HG02981 (cell line): Measurements from ENCODE around the gene ITGB7.
"Not testable (repeated sequence)": the region's sequence is repeated elsewhere in the genome, so short reads cannot be mapped to it uniquely, and the experiment has no call there.

Experiments used
- ATAC-seq: cut with Tn5 transposase; IDR thresholded peaks from one replicate; pipeline ENCODE4 v1.9.1; 2021; ENCODE audit warnings: mild to moderate bottlenecking, moderate library complexity; ENCODE audit not compliant: unreplicated experiment

Gene ITGB7

DNA sequence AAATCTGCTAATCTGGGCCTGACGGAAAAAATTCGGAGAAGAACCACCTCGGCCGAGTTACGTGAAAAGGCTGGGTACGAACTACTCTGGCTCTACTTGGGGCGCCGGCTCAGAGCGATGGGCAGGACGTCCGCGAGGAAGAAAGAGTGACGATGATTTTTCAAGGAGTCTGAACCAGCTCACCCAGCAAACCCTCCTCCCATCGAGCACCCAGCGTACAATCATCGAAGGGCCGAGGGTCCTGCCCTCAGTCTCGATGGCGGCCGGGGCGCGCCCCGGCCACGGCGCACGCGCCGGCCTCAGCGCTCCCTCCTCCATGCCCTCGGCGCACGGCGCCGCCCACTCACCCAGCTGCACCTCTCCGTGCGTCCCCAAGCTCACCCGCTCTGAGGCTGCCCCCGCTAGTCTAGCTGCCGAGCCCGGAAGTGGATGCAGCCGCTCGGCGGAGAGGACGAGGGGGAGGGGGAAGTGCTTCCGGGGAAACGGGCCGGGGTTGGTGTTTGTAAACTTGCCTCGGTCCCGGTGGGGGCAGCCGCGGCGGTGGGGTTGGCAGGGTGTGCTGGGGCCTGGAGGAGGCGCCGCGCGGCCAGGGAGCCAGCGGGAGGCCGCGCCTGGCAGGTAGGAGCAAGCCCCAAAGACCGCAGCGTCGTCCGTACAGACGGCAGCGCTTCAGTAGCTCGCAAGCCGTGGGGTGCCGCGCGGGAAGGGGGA is 26.7 kb downstream of the ITGB7 start, which contains the start of the genes CSAD and ZNF740:
TSS of gene CSAD (minus strand) at position 706 of the 711 bp plus-strand sequence. CDS start 7,455 bp downstream, outside the sequence.
TSS of gene ZNF740 (plus strand) at position 503 of the 711 bp plus-strand sequence. CDS start 1,262 bp downstream, outside the sequence.
- peak; percentile 93 for ATAC-seq

DNA sequence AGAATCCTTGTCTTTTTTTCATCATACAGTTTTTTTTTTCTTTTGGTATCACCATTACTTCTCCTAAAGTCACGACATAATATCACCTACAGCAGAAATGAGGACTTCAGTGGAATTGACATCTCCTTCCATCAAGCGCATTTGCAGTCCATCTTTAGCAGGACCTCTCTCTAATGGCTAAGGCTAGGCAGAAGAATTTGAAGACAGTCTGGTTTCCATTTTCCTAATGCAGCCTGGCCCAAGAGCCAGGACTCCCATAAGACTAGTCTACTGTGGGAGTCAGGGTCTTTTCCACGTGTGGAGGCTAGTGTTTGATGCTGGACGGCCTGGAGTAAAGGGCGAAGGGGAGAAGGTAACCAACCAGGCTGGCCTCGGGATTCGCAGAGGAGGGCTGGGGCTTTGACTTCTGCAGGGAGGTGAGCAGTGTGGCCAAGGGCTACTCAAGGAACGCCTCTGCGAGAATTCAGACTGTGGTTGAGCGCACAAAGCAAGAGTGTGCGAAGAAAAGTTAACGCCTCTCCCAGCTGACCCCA is 27.3 kb downstream of the ITGB7 start:
- peak; percentile 3 for ATAC-seq

DNA sequence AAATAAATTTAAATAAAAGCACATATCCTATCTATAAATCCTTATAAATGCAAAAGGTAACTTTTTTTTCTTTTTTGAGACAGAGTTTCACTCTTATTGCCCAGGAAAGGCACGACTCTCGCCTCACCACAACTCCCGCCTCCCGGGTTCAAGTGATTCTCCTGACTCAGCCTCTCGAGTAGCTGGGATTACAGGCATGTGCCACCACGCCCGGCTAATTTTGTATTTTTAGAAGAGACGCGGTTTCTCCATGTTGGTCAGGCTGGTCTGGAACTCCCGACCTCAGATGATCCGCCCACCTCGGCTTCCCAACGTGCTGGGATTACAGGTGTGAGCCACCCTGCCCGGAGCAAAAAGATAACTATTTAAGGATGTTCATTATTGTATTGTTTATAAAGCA is 28.2 kb downstream of the ITGB7 start:
- ATAC-seq = not testable (repeated sequence)

DNA sequence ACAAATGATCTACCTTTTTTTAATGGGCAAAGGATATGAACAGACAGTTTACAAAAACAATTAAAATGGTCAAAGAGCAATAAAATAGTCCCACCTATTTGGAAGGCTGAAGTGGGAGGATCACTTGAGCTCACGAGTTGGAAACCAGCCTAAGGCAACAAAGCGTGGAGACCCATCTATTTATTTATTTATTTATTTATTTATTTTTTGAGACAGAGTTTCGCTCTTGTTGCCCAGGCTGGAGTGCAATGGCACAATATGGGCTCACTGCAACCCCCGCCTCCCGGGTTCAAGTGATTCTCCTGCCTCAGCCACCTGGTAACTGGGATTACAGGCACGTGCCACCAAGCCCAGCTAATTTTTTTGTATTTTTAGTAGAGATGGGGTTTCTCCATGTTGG is 29.6 kb downstream of the ITGB7 start:
- ATAC-seq = not testable (repeated sequence)

DNA sequence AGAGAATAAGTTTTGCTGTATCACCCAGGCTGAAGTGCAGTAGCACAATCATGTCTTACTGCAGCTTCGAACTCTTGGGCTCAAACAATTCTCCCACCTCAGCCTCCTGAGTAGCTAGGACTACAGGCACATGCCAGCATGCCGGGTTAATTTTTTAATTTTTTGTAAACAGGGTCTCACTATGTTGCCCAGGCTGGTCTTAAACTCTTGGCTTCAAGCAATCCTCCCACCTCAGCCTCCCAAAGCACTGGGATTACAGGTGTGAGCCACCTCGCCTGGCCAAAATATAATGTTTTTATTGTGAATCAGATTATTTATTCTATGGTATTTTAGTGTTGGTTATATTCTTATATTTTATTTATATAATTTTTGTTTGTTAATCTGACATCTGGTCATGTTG is 30.3 kb downstream of the ITGB7 start:
- no peak for ATAC-seq

DNA sequence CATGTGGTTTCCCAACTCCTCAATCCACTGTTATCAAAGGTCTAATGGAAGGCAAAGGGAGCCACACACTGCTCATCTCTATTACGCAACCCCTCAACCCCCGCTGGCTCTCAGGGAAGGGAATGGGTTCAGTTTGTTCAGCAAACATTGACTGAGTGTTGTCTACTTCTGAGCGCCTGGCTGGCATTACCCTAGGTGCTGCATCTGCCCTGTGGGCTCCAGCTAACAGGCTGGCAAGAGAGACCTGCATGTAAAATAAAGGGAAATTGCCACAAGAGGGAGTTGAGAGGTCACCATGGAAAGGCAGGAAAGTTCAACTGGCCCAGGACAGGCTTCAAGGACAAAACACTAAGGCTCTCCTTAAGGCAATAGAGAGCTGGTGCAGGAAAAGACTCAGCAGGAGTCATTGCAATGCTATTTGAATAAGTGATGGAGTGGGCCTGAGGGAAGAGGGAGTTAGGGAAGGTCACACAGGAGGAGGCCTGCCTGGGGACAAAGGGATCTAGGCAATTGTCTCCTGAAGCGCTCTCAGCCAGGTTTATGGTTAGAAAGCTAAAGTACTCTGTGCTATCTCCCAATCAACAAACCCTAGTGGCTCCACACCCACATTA is 32.1 kb downstream of the ITGB7 start:
- no peak for ATAC-seq

DNA sequence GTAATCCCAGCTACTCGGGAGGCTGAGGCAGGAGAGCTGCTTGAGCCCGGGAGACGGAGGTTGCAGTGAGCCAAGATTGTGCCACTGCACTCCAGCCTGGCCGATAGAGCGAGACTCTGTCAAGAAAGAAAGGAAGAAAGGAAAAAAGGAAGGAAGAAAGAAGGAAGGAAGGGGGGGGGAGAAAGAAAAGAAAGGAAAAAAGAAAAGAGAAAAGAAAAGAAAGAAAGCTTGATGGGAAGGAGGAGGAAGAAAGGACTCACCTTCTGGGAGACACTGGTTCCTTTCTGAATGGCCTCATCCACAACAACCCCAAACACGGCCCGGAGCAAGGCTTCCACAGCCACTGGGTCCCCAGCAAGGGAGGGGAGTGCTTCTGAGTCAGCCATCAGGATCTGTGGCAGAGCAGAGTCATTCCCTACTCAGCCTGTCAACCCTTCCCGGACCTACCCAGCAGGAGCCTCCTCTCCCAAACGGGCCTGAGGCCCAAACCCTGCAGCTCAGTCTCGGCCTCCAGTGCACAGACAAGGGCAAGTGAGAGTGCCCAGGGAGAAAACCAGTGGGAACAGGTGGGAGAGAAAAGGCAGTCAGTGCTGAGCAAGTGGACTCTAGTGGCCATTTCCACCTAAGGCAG is 33.9 kb downstream of the ITGB7 start:
- ATAC-seq = no peak

DNA sequence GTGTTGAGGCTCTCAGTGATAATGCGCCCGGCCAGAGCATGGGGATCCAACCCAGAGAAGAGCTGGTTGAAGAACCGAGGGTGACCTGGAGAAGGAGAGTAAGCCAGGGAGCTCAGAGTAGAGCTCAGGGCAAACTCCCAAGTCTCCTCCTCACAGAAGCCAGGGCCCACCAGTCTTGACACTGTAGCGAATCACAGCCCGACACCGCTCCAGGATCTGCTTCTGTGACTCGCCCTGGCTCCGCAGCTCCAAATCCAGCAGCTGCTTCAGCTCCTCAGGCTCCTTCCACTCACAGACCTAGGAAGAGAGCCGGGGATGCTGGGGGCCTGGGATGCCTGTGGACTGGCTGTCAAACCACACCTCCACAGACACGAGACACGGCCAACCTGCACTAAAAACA is 34.7 kb downstream of the ITGB7 start:
- ATAC-seq = no peak

DNA sequence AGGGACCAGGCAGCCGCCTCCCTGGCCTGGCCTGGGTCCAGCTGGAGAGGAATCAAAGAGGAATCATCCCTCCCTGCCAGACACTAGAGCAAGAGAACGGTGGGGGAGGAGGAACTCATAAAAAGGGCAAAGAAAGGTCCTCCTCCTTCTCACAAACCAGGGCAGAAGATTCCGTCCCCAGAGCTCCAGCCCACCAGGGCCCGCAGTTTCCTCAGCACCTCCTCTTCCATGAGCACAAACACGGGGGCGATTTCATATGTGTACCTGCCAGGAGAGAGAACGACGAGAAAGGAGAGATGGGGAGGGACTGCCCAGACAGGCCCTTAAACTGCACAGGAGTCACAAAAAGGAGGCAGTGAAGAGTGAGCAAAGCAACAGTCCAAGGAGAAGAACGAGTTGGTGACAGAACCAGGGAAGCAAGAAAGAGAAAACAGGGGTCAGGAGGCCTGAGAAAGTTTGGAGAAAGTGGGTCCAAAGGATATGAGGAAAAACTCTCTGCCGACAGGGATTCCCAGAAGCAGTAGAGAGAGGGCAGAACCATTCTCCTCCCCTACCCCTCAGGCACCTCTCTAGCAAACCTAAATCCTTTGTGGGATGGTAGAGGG is 35.2 kb downstream of the ITGB7 start:
- ATAC-seq = no peak

DNA sequence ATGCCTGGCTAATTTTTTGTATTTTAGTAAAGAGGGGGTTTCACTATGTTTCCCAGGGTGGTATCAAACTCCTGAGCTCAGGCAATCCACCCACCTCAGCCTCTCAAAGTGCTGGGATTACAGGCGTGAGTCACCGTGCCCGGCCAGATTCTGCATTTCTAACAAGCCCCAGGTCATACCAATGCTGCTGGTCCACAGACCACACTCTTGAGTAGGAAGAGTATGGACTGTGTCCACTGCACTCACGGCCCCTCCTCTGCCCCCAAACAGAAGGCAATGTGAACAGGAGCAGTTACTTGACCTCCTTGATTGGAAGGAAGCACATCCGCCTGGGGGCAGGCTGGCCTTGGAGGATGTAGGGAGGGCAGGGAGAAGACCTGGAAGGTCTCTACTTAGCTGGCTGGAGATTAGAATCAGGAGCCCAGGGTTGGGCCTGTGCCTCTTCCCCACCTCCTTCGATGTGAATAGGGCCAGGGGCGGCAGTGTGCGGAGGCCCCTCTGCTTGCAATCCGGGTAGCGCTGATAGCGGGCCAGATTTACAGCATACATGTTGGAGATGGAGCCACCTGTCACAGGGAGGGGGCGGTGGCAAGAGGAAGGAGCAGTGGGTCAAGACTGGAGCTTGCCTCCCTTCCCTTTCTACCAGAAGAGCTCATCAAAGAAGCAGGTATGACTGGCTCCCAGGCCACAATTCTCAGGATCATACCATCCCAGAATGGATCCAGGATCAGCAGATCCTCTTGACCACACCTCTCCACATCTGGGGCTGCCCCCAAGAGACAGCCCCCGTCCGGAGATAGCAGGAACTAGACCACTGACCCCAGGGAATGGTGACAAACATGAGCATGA is 36.0 kb downstream of the ITGB7 start:
- ATAC-seq = no peak

DNA sequence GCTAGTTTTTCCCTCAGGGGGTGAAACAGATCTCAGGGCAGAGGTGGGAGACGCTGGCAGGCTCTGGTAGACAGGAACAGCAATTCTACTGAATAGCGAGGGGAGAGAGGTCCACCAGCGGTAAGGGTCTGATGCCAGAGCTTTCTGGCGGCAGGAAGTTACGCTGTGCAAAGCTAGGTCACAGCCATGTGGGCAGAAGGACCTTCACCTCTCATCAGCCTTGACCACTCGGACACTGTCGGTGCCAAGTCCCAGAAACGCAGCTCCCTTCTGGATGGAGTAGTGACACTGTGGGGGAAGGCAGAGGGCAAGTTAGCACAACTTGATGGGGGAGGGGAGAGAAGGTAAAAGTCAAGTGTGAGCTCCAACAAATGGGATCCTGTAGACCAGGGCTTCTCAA is 36.8 kb downstream of the ITGB7 start:
- no peak for ATAC-seq

DNA sequence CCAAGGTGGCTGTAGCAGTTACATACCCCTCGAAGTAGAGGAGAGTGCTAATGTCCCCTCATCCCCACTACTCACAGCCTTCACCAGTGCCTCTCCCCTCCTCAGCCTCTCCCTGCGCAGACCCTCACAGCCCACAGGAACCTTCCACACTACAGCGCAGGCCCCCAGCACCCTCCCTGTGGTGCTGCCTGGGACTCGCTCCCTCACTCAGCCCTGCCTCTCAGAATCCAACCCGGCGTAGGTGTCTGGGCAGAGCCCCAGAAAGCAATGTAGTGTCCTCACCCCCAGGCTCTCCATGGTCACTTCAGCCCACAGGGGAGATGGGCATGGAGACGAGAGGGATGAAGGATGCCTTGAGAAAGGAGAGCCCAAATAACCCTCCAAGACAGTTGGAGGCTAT is 37.4 kb downstream of the ITGB7 start:
- ATAC-seq = no peak

DNA sequence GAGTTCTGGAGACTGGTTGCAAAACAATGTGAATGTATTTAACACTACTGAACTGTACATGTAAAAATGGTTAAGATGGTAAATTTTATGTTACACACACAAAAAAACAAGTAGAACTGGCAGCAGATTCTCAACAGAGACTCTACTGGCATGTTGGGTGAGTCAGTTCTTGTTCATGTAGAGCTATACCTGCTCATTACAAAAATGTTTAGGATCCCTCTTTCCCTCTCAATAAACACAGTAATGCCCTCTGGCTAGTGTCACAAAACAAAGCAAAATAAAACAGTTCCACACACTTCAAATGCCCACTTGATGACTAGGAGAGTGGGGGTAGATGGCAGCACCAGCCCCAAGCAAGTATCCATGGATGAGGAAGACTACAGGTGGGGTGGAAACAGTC is 40.2 kb downstream of the ITGB7 start:
- no peak for ATAC-seq

DNA sequence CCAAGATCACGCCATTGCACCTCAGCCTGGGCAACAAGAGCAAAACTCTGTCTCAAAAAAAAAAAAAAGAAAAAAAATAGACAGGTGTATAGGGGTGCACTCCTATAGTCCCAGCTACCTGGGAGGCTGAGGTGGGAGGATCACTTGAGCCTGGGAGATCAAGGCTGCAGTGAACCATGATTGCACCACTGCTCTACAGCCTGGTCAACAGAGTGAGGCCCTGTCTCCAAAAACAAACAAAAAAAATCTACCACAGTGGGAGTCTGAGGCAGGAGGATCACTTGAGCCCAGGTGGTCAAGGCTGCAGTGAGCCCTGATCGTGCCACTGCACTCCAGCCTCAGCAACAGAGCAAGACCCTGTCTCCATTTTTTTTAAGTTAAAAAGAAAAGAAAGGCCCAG is 44.0 kb downstream of the ITGB7 start:
- ATAC-seq = not testable (repeated sequence)

DNA sequence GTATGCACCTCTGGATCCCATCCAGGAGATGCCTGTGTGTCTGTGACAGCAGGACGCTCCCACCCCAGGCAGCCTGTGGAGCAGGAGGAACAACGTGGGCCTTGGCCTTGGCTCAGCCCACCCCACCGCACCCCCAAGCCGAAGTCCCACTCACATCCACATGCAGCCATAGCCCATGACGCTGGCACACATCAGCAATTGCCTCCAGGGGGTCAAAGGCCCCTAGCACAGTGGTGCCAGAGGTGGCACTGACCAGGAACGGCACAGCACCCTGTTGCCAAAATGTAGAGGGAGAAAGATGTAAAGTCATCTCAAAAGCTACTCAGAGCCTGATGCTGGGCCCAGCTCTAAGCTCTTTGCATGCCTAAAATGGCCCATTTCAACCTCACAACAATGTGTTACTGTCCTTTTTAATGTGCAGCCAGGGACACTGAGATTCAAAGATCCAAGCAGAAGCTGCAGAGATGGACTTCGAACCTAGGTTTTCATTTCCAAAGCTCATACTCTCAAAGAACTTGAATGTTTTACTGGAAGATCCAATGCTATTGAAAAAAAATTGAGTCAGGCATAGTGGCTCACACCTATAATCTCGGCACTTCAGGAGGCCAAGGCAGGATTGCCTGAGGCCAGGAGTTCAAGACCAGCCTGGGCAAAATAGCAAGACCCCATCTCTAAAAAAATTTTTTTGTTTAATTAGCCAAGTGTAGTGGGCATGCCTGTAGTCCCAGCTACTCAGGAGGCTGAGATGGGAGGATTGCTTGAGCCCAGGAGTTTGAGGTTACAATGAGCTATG is 45.7 kb downstream of the ITGB7 start:
- no peak for ATAC-seq

DNA sequence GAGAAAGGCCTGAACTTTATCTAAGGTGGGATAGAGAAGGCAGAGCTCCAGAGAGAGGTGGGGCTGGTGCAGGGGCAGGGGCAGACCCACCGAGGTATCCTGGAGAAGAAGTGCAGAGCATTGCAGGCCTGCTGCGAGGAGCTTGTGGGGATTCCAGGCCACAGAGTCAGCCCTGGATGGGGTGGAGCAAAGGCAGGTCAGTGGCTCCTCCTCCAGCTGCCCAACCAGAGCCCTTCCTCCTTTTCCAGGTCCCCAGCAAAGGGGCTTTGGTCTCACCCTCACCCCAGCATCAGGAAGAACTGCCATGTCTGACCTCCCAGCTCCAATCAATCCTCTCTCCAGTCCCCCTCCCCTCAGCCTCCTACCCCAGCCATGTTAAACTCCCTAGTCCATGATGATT is 46.4 kb downstream of the ITGB7 start:
- ATAC-seq = no peak

DNA sequence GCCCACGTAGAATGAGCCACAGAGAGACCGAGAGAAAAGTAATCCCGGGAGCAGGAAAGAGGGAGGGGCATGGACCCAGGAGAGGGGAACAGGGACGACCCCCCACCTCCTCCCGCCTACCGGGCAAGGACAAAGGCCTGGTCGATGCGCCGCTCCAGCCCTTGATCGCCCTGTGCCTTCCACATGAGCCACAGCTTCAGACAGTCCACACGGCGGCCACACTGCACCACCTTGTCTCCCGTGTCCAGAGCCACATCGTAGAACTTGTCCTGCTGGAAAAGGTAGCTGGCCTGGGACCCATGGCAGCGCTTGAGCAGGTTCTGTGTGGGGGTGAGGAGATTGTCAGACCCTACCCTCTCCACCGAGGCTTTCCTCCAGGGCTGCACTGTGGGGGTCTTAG is 47.1 kb downstream of the ITGB7 start:
- ATAC-seq = no peak

DNA sequence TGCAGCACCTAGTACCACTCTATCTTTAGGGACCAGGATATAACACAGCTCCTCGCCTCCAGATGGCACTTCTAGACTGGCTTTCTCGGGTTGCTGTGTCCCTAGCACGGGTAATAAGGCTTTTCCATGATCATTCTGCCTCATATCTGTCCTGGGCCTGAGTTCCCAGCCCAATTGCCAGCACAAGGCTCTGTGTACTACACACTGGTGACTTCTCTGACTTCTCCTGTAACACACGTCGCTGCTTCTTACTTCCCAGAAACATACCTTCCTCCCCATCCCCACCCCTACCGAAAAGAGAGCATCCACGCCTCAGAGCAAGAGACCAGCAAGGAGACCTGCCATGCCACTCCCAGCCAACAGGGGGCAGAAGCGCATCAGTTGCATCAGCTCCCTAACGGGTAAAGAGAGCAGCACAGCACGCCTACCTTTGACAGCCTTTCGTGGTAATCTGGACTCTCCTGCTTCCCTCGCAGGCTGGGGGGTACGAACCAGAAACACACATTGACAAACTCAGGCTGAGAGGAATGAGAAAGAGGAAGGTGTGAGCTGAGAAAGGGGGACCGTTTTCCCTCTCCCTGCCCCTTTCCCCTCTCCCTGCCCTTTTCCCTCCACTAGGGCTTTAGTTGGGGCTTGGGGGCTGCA is 47.7 kb downstream of the ITGB7 start:
- peak; percentile 63 for ATAC-seq

DNA sequence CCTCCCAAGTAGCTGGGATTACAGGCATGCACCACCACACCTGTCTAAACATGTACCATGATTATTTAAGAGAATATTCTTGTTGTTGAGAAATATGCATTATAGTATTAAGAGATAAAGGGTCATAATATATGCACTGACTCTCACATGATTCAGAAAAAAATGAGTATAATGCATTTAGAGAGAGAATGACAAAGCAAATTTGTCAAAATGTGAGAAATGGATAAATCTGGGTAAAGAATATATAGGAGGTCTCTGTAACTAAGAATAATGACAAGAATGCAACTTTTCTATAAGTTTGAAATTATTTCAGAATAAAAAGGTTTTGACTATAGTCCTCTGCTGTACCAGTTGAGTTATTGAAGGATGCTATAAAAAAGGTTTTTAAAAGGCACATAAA is 54.7 kb downstream of the ITGB7 start:
- ATAC-seq = no peak
